HAP-1 (cell line): ENCODE data around the gene CLDN19.

Source experiments
- DNase-seq, 2 experiments: peaks; one replicate each; pipeline ENCODE4 v3.0.0-alpha.2; 2016 to 2020; ENCODE audit warnings: low spot score in 2 of 2
- H3K27me3 ChIP-seq: fragments of 250-450 bp; sonication (Bioruptor Pico); 2 replicates; pipeline ENCODE4 v1.5.1; 2020; ENCODE audit warnings: low read depth, mild to moderate bottlenecking, moderate library complexity
- H3K36me3 ChIP-seq: fragments of 250-450 bp; sonication (Bioruptor Pico); replicated peaks from 2 replicates; pipeline ENCODE4 v1.5.1; 2020; ENCODE audit warnings: mild to moderate bottlenecking
- H3K4me1 ChIP-seq: fragments of 250-450 bp; sonication (Bioruptor Pico); 2 replicates; pipeline ENCODE4 v1.5.1; 2020; ENCODE audit warnings: mild to moderate bottlenecking
- H3K4me3 ChIP-seq: fragments of 250-450 bp; sonication (Bioruptor Pico); 2 replicates; pipeline ENCODE4 v1.5.1; 2020; ENCODE audit warnings: mild to moderate bottlenecking, moderate library complexity
- H3K9me3 ChIP-seq: fragments of 250-450 bp; sonication (Bioruptor Pico); 2 replicates; pipeline ENCODE4 v1.5.1; 2020; ENCODE audit warnings: mild to moderate bottlenecking, moderate library complexity
- in situ Hi-C: fragments of 300-500 bp; cut with MboI; formaldehyde crosslinking; loops from 3 replicates; pipeline ENCODE4 v1.14.3; 2020; ENCODE audit warnings: low sequenced_read_pairs, inconsistent platforms, mixed read lengths

The CLDN19 gene

GRCh38 chr1:42691157-42691498 lies 48.9 kb downstream of the CLDN19 start:
- in situ Hi-C loops: no loop called here
- H3K4me3 ChIP-seq: no peak overlapping the region
- no peaks in the 10 kb centered on the region for H3K9me3 ChIP-seq
- H3K36me3 ChIP-seq: peaks cover 89% of the 10 kb centered on the region
- no peak for DNase-seq
- peaks cover 29% of the 10 kb centered on the region for H3K4me1 ChIP-seq
- H3K27me3 ChIP-seq: no peaks in the 10 kb centered on the region

- in situ Hi-C loops: no loop called here
- Histone ChIP-seq H3K36me3 (peaks cover 89% of the 10 kb centered on the region), H3K4me3 (no peak overlapping the region), H3K4me1 (peaks cover 34% of the 10 kb centered on the region), H3K27me3 (no peaks in the 10 kb centered on the region), H3K9me3 (no peaks in the 10 kb centered on the region)
- DNase-seq: no peak
Measured at GRCh38 chr1:42690477-42691156, 49.4 kb downstream of the CLDN19 start.

- DNase-seq: no peak
- in situ Hi-C loops: no loop called here
- Histone ChIP-seq H3K27me3 (no peaks in the 10 kb centered on the region), H3K4me3 (no peak overlapping the region), H3K4me1 (peaks cover 36% of the 10 kb centered on the region), H3K36me3 (peaks cover 89% of the 10 kb centered on the region), H3K9me3 (no peaks in the 10 kb centered on the region)
Measured at GRCh38 chr1:42689912-42690311, 50.1 kb downstream of the CLDN19 start.

GRCh38 chr1:42686418-42686817 lies 53.6 kb downstream of the CLDN19 start:
- no peaks in the 10 kb centered on the region for H3K9me3 ChIP-seq
- H3K4me1 ChIP-seq: peaks cover 40% of the 10 kb centered on the region
- in situ Hi-C loops: no loop called here
- H3K4me3 ChIP-seq: no peak overlapping the region; the same call in 1 of the 2 replicates
- peaks cover 79% of the 10 kb centered on the region for H3K36me3 ChIP-seq
- DNase-seq: no peak
- H3K27me3 ChIP-seq: no peaks in the 10 kb centered on the region

GRCh38 chr1:42684139-42684538 lies 55.9 kb downstream of the CLDN19 start:
- Histone ChIP-seq H3K27me3 (no peaks in the 10 kb centered on the region), H3K9me3 (no peaks in the 10 kb centered on the region), H3K4me1 (peaks cover 46% of the 10 kb centered on the region), H3K4me3 (peak overlapping the region; percentile 85), H3K36me3 (peaks cover 64% of the 10 kb centered on the region)
- peak; percentile 45 to 63 for DNase-seq
- in situ Hi-C loops: no loop called here
